Measurements from ENCODE around the gene ARL2.
"Not testable (repeated sequence)": the region's sequence is repeated elsewhere in the genome, so short reads cannot be mapped to it uniquely, and the experiment has no call there.

Gene ARL2

DNA sequence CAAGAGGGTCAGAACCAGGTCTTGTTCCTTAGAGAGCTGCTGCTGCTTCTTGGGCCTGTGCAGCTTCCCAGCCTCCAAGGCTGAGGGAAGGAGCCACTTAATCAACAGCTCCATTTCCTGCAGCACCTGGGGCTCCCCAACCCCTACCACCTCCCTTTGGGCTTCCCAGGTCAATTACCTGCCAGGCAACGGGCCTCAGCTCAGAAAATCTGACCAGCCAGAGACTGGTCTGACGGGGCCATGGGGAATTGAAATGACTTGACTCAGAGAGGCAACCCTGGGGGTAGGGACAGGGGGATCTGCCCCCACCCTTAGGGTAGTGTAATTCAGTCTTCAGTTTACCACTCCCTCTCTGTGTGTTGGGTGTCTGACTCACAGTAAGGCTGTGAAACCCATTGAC, 37.3 kb upstream of the ARL2 start:
- Histone ChIP-seq H3K9me3 (replicated peaks; ENCODE audit: insufficient read depth, low read length) (no peaks in the 10 kb centered on the region), H3K4me1 (ENCODE audit: low read length) (no peaks in the 10 kb centered on the region), H2AFZ (ENCODE audit: low read length) (no peak overlapping the region), H3K9me2 (replicated peaks; ENCODE audit: insufficient read depth, low read length) (no peaks in the 10 kb centered on the region), H3K27me3 (replicated peaks; ENCODE audit: insufficient read depth, low read length) (peaks cover 10% of the 10 kb centered on the region; the same call in 1 of the 2 replicates), H3K9ac (ENCODE audit: low read length) (no peak overlapping the region), H3K4me3 (ENCODE audit: low read length) (no peak overlapping the region), H3K4me2 (ENCODE audit: low read depth, low read length) (no peak overlapping the region), H3F3A (ENCODE audit: insufficient read depth, low read length) (no peaks in the 10 kb centered on the region), H3K79me2 (ENCODE audit: low read length) (no peaks in the 10 kb centered on the region), H3K27ac (ENCODE audit: low read length) (no peak overlapping the region), H4K20me1 (ENCODE audit: insufficient read depth, low read length) (no peaks in the 10 kb centered on the region), H3K36me3 (replicated peaks; ENCODE audit: insufficient read depth, low read length) (no peaks in the 10 kb centered on the region)
- TF ChIP-seq EZH2phosphoT487 (IDR thresholded peaks at IDR 0.05; ENCODE audit: low read length): no peak
- DNase-seq: no peak

DNA sequence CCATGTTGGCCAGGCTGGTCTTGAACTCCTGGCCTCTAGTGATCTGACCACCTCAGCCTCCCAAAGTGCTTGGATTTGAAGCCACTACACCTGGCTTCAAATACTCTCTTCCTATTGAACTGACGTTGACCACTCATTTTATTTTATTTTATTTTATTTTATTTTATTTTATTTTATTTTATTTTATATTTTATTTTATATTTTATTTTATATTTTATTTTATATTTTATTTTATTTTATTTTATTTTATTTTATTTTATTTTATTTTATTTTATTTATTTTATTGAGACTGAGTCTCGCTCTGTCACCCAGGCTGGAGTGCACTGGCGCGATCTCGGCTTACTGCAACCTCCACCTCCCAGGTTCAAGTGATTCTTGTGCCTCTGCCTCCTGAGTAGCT, 30.6 kb upstream of the ARL2 start:
- H3K9ac ChIP-seq (ENCODE audit: low read length); H3K79me2 ChIP-seq (ENCODE audit: low read length); H4K20me1 ChIP-seq (ENCODE audit: insufficient read depth, low read length); DNase-seq; H3F3A ChIP-seq (ENCODE audit: insufficient read depth, low read length); H3K4me3 ChIP-seq (ENCODE audit: low read length); H3K27ac ChIP-seq (ENCODE audit: low read length); H3K36me3 ChIP-seq (replicated peaks; ENCODE audit: insufficient read depth, low read length); H3K9me3 ChIP-seq (replicated peaks; ENCODE audit: insufficient read depth, low read length); H3K4me2 ChIP-seq (ENCODE audit: low read depth, low read length); H3K9me2 ChIP-seq (replicated peaks; ENCODE audit: insufficient read depth, low read length); H3K4me1 ChIP-seq (ENCODE audit: low read length); H2AFZ ChIP-seq (ENCODE audit: low read length): not testable (repeated sequence)
- H3K27me3 ChIP-seq (replicated peaks; ENCODE audit: insufficient read depth, low read length): peaks cover 17% of the 10 kb centered on the region

DNA sequence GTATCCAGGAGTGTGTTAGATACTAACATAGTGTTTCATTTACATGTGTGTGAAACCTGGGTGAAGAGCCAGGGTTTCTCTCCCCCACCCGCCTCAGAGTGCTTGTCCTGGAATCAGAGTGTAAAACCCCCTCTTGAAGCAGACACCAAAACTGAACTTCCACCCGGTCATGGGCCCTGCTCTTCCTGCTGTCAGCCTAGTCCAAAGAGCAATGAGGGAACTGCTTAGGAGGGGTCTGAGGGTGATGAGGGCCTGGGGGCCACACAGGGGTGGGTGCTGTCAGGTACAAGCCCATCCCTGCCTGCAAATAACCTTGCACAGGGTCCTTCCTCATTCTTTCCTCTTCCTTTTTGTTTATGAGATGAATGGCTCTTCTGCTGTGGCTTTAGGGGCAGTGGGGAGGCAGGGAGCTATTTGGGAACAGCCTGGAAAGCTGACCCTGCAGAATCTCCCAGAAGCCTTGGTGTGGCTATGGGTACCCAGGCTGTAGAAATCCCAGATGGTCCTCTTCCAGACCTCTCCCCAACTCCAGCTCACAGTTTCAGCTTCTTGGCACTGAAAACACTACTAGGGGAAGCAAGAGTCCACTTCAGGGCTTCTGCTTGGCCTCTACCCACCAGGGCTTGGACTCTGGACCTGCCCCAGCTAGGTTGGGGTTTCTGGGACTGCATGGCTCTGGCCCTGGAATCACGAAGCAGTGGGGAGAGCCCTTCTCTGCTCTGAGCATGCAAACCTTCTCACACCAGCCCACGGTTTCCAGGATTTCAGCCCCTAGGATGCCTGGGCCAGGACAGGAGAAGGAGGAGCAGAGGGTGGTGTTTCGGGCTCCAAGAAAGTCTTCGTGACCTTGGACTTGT, 25.7 kb upstream of the ARL2 start:
- no peaks in the 10 kb centered on the region for H3K9me3 ChIP-seq (replicated peaks; ENCODE audit: insufficient read depth, low read length)
- H3K4me3 ChIP-seq (ENCODE audit: low read length): no peak overlapping the region
- H3K27ac ChIP-seq (ENCODE audit: low read length): no peak overlapping the region
- H3K4me2 ChIP-seq (ENCODE audit: low read depth, low read length): no peak overlapping the region
- DNase-seq: no peak
- no peak overlapping the region for H3K9ac ChIP-seq (ENCODE audit: low read length)
- H4K20me1 ChIP-seq (ENCODE audit: insufficient read depth, low read length): no peaks in the 10 kb centered on the region
- no peaks in the 10 kb centered on the region for H3K36me3 ChIP-seq (replicated peaks; ENCODE audit: insufficient read depth, low read length)
- H3K27me3 ChIP-seq (replicated peaks; ENCODE audit: insufficient read depth, low read length): peaks cover 3% of the 10 kb centered on the region; the same call in 1 of the 2 replicates
- no peaks in the 10 kb centered on the region for H3K4me1 ChIP-seq (ENCODE audit: low read length)
- no peak overlapping the region for H2AFZ ChIP-seq (ENCODE audit: low read length)
- H3F3A ChIP-seq (ENCODE audit: insufficient read depth, low read length): no peaks in the 10 kb centered on the region
- TF ChIP-seq EZH2phosphoT487 (IDR thresholded peaks at IDR 0.05; ENCODE audit: low read length) (no peak), EZH2 (optimal IDR thresholded peaks at IDR 0.05; ENCODE audit: low read depth, low read length) (no peak)
- TF ChIP-seq, protein P1, sequence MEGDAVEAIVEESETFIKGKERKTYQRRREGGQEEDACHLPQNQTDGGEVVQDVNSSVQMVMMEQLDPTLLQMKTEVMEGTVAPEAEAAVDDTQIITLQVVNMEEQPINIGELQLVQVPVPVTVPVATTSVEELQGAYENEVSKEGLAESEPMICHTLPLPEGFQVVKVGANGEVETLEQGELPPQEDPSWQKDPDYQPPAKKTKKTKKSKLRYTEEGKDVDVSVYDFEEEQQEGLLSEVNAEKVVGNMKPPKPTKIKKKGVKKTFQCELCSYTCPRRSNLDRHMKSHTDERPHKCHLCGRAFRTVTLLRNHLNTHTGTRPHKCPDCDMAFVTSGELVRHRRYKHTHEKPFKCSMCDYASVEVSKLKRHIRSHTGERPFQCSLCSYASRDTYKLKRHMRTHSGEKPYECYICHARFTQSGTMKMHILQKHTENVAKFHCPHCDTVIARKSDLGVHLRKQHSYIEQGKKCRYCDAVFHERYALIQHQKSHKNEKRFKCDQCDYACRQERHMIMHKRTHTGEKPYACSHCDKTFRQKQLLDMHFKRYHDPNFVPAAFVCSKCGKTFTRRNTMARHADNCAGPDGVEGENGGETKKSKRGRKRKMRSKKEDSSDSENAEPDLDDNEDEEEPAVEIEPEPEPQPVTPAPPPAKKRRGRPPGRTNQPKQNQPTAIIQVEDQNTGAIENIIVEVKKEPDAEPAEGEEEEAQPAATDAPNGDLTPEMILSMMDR (IDR thresholded peaks at IDR 0.05; ENCODE audit: low read length): no peak
- H3K9me2 ChIP-seq (replicated peaks; ENCODE audit: insufficient read depth, low read length): no peaks in the 10 kb centered on the region
- no peaks in the 10 kb centered on the region for H3K79me2 ChIP-seq (ENCODE audit: low read length)

DNA sequence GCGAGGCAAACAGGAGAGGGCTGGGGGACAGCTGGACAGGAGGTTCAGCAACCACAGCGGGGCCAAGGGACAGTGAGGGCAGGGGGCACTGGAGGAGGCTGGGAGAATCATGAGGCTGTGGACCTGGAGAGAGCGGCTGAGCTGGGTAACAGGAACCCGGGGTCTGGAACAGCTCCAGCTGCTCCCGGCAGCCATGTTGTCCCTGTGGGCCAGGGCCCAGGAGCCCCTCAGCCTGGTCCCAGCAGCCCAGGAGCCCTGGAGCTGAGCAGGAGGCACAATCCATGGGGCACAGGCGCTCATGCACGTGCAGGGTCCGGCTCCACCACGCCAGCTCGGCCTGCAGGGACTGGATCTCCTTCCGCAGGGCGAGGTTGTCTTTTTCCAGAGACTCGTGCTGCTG, 24.5 kb upstream of the ARL2 start:
- H3K27me3 ChIP-seq (replicated peaks; ENCODE audit: insufficient read depth, low read length): peaks cover 3% of the 10 kb centered on the region; the same call in 1 of the 2 replicates
- H3K4me3 ChIP-seq (ENCODE audit: low read length): no peak overlapping the region
- TF ChIP-seq EZH2phosphoT487 (IDR thresholded peaks at IDR 0.05; ENCODE audit: low read length) (no peak), EZH2 (optimal IDR thresholded peaks at IDR 0.05; ENCODE audit: low read depth, low read length) (no peak)
- TF ChIP-seq, protein P1 (IDR thresholded peaks at IDR 0.05; ENCODE audit: low read length): no peak
- H3K4me1 ChIP-seq (ENCODE audit: low read length): no peaks in the 10 kb centered on the region
- DNase-seq: no peak
- H3K79me2 ChIP-seq (ENCODE audit: low read length): no peaks in the 10 kb centered on the region
- H2AFZ ChIP-seq (ENCODE audit: low read length): no peak overlapping the region
- no peak overlapping the region for H3K4me2 ChIP-seq (ENCODE audit: low read depth, low read length)
- H3K9ac ChIP-seq (ENCODE audit: low read length): no peak overlapping the region
- H3K36me3 ChIP-seq (replicated peaks; ENCODE audit: insufficient read depth, low read length): no peaks in the 10 kb centered on the region
- H3K27ac ChIP-seq (ENCODE audit: low read length): no peak overlapping the region
- no peaks in the 10 kb centered on the region for H4K20me1 ChIP-seq (ENCODE audit: insufficient read depth, low read length)
- no peaks in the 10 kb centered on the region for H3F3A ChIP-seq (ENCODE audit: insufficient read depth, low read length)
- H3K9me2 ChIP-seq (replicated peaks; ENCODE audit: insufficient read depth, low read length): no peaks in the 10 kb centered on the region
- no peaks in the 10 kb centered on the region for H3K9me3 ChIP-seq (replicated peaks; ENCODE audit: insufficient read depth, low read length)
